Loucy (cell line): ENCODE data around the gene SDK1.

ENCODE experiments used
- CTCF ChIP-seq: fragments of 200-600 bp; sonication (generic); conservative IDR thresholded peaks from 2 replicates; pipeline ENCODE4 v1.5.1; 2014; ENCODE audit warnings: mild to moderate bottlenecking, antibody characterized with exemption, low read length
- EZH2phosphoT487 ChIP-seq: fragments of 200-600 bp; IDR thresholded peaks from 2 replicates; pipeline ENCODE4 v1.6.1; 2018; ENCODE audit warnings: antibody characterized with exemption, mild to moderate bottlenecking, moderate library complexity, borderline replicate concordance

GRCh38 chr7:3866277-3866676 lies 565.2 kb downstream of the SDK1 start:
- TF ChIP-seq CTCF (no peak), EZH2phosphoT487 (no peak)
